HCT116 (cell line): Measurements from ENCODE around the gene FGD4. TPM values are rescaled to one million over a fixed set of nuclear protein-coding genes. Genes with fewer than 3 reads are reported as not detected.

Experiments
- ATAC-seq: fragments of 200-7000 bp; cut with Tn5 transposase; 2 replicates; pipeline ENCODE4 v1.9.1; 2020; ENCODE audit warnings: mild to moderate bottlenecking, moderate library complexity
- BruUV-seq: library from RNA; stranded (reverse); fragments of 400-500 nt; replicated peaks from 2 replicates; lab custom pipeline; 2021; lab: Mats Ljungman, UMichigan
- CTCF ChIA-PET: fragments of 300-600 bp; sonication (Branson Sonifier 250); formaldehyde crosslinking; loops from one replicate; lab custom pipeline; 2021; ENCODE audit warnings: antibody characterized with exemption; lab: Charles Lee
- POLR2A ChIA-PET: fragments of 300-600, 350-600 bp; sonication (Branson Sonifier 250); formaldehyde crosslinking; loops from one replicate; lab custom pipeline; 2021; ENCODE audit warnings: antibody characterized with exemption; lab: Charles Lee
- RAD21 ChIA-PET, 2 experiments: fragments of 300-600 bp; sonication (Branson Sonifier 250); formaldehyde crosslinking; loops; one replicate each; lab custom pipeline; 2023; ENCODE audit warnings: low total read pairs in 2 of 2; ENCODE audit not compliant: uncharacterized antibody in 2 of 2, unreplicated experiment in 2 of 2, low non-redundant PET in 1 of 2; lab: Charles Lee
- DNase-seq: peaks from one replicate; pipeline ENCODE4 v3.0.0-alpha.2; 2010; ENCODE audit warnings: low read depth, low spot score
- H2AFZ ChIP-seq: fragments of 200-600 bp; shearing (Covaris generic), sonication (generic); 2 replicates; pipeline ENCODE4 v1.6.1; 2017; ENCODE audit warnings: low read depth, mixed run types, mixed read lengths, antibody characterized with exemption, low read length; ENCODE audit not compliant: poor library complexity, severe bottlenecking
- H3K27ac ChIP-seq: 2 replicates; pipeline ENCODE4 v1.5.1; 2012; ENCODE audit warnings: low read depth, low read length
- H3K27me3 ChIP-seq: fragments of 200-600 bp; sonication (generic); 2 replicates; pipeline ENCODE4 v1.6.1; 2016; ENCODE audit warnings: mixed run types, low read length, mixed read lengths; ENCODE audit not compliant: insufficient read depth
- H3K36me3 ChIP-seq, 2 experiments: fragments of 200-500 bp in 1 of 2; fragments of 200-600 bp in 1 of 2; sonication (Bioruptor generic) in 1 of 2; sonication (generic) in 1 of 2; 2 replicates each; pipeline versions ENCODE4 v1.5.1 to v1.6.1; 2014 to 2016; ENCODE audit warnings: low read length in 2 of 2, inconsistent platforms in 1 of 2, mixed read lengths in 1 of 2, mixed run types in 1 of 2; ENCODE audit not compliant: insufficient read depth in 2 of 2, control insufficient read depth in 1 of 2
- H3K4me1 ChIP-seq, 2 experiments: fragments of 200-600 bp in 1 of 2; sonication (generic) in 1 of 2; 2 replicates each; pipeline versions ENCODE4 v1.5.1 to v1.6.1; 2012 to 2017; ENCODE audit warnings: low read length in 2 of 2, inconsistent platforms in 1 of 2, mild to moderate bottlenecking in 1 of 2, mixed read lengths in 1 of 2, mixed run types in 1 of 2, moderate library complexity in 1 of 2; ENCODE audit not compliant: insufficient read depth in 2 of 2, control insufficient read depth in 1 of 2
- H3K4me2 ChIP-seq: fragments of 200-600 bp; sonication (generic); 2 replicates; pipeline ENCODE4 v1.6.1; 2017; ENCODE audit warnings: mixed run types, low read length, mixed read lengths
- H3K4me3 ChIP-seq, 2 experiments: fragments of 200-600 bp in 1 of 2; sonication (generic) in 1 of 2; replicated peaks in 1 of 2; 2 replicates each; pipeline ENCODE4 v1.5.1; 2011 to 2016; ENCODE audit warnings: low read length in 2 of 2, control low read depth in 1 of 2, low read depth in 1 of 2, mild to moderate bottlenecking in 1 of 2, mixed read lengths in 1 of 2, mixed run types in 1 of 2
- H3K79me2 ChIP-seq: fragments of 200-600 bp; sonication (generic); 2 replicates; pipeline ENCODE4 v1.6.1; 2017; ENCODE audit warnings: mild to moderate bottlenecking, mixed run types, low read length, moderate library complexity, mixed read lengths; ENCODE audit not compliant: insufficient read depth
- H3K9ac ChIP-seq: fragments of 200-600 bp; sonication (generic); 2 replicates; pipeline ENCODE4 v1.6.1; 2016; ENCODE audit warnings: low read length, mixed read lengths
- H3K9me2 ChIP-seq: fragments of 200-600 bp; sonication (generic), shearing (Covaris generic); 2 replicates; pipeline ENCODE4 v1.6.1; 2017; ENCODE audit warnings: mixed run types, mild to moderate bottlenecking, moderate library complexity; ENCODE audit not compliant: insufficient read depth
- H3K9me3 ChIP-seq, 2 experiments: fragments of 200-500 bp in 1 of 2; fragments of 200-600 bp in 1 of 2; sonication (Bioruptor generic) in 1 of 2; sonication (generic) in 1 of 2; 2 replicates each; pipeline ENCODE4 v1.6.1; 2014 to 2017; ENCODE audit warnings: low read length in 2 of 2, mixed read lengths in 2 of 2, inconsistent platforms in 1 of 2, low read depth in 1 of 2, mild to moderate bottlenecking in 1 of 2, mixed run types in 1 of 2, moderate library complexity in 1 of 2; ENCODE audit not compliant: control insufficient read depth in 1 of 2, insufficient read depth in 1 of 2
- H4K20me1 ChIP-seq: fragments of 200-600 bp; sonication (generic), shearing (Covaris generic); 2 replicates; pipeline ENCODE4 v1.6.1; 2017; ENCODE audit warnings: mixed run types, mild to moderate bottlenecking, moderate library complexity; ENCODE audit not compliant: insufficient read depth
- EGR1 ChIP-seq: IDR thresholded peaks from 2 replicates; pipeline ENCODE4 v1.6.1; 2012; ENCODE audit warnings: low read depth
- ELF1 ChIP-seq: IDR thresholded peaks from 2 replicates; pipeline ENCODE4 v1.6.1; 2012; ENCODE audit warnings: low read depth, borderline replicate concordance
- EZH2 ChIP-seq: fragments of 200-600 bp; sonication (generic); IDR thresholded peaks from 2 replicates; pipeline ENCODE4 v1.6.1; 2017; ENCODE audit warnings: antibody characterized with exemption, mixed run types
- FOSL1 ChIP-seq: IDR thresholded peaks from 2 replicates; pipeline ENCODE4 v1.6.1; 2012; ENCODE audit warnings: low read depth
- POLR2A ChIP-seq: IDR thresholded peaks from 2 replicates; pipeline ENCODE4 v1.7.0; 2011; ENCODE audit warnings: borderline replicate concordance; ENCODE audit not compliant: insufficient read depth, insufficient read length; ENCODE audit errors: extremely low read depth
- POLR2AphosphoS5 ChIP-seq: IDR thresholded peaks from 2 replicates; pipeline ENCODE4 v1.6.1; 2011; ENCODE audit warnings: mild to moderate bottlenecking, low read depth, low read length, moderate library complexity
- RAD21 ChIP-seq: IDR thresholded peaks from 2 replicates; pipeline ENCODE4 v1.6.1; 2012; ENCODE audit warnings: low read depth, mild to moderate bottlenecking
- SRF ChIP-seq: IDR thresholded peaks from 2 replicates; pipeline ENCODE4 v1.6.1; 2012; ENCODE audit warnings: low read depth
- TCF7L2 ChIP-seq: IDR thresholded peaks from 2 replicates; pipeline ENCODE4 v1.7.0; 2011; ENCODE audit warnings: borderline replicate concordance, inconsistent platforms; ENCODE audit not compliant: insufficient read depth, insufficient read length; ENCODE audit errors: extremely low read depth
- YY1 ChIP-seq: IDR thresholded peaks from 2 replicates; pipeline ENCODE4 v1.6.1; 2011; ENCODE audit warnings: low read length, low read depth, moderate library complexity, mild to moderate bottlenecking; ENCODE audit not compliant: insufficient replicate concordance; ENCODE audit errors: extremely low read depth
- ZBTB33 ChIP-seq: IDR thresholded peaks from 2 replicates; pipeline ENCODE4 v1.6.1; 2011; ENCODE audit warnings: mild to moderate bottlenecking, low read length, moderate library complexity; ENCODE audit not compliant: insufficient replicate concordance; ENCODE audit errors: extremely low read depth
- ZFX ChIP-seq: fragments of 450-650 bp; IDR thresholded peaks from 2 replicates; pipeline ENCODE4 v1.6.1; 2017
- ZNF274 ChIP-seq: fragments of 200-500 bp; sonication (Bioruptor generic); IDR thresholded peaks from 2 replicates; pipeline ENCODE4 v1.6.1; 2014; ENCODE audit warnings: mild to moderate bottlenecking, low read depth, low read length, inconsistent platforms
- intact Hi-C: fragments of 100-400 bp; cut with micrococcal nuclease; formaldehyde crosslinking; loops from 2 replicates; pipeline ENCODE4 v1.10.0; 2022
- total RNA-seq: library from RNA; stranded (reverse); gene quantifications from one replicate; pipeline ENCODE4 v1.2.1, GENCODE V29; 2021; ENCODE audit not compliant: unreplicated experiment

The FGD4 gene
- total RNA-seq, 1 experiment from 2014 or later = 7.7 TPM

GRCh38 chr12:32587581-32588495 lies 188.5 kb downstream of the FGD4 start:
- Histone ChIP-seq H3K79me2 (no peaks in the 10 kb centered on the region), H3K27ac (no peak overlapping the region), H3K9me2 (no peaks in the 10 kb centered on the region), H3K9ac (no peak overlapping the region), H3K27me3 (no peaks in the 10 kb centered on the region), H3K9me3 (no peaks in the 10 kb centered on the region), H4K20me1 (no peaks in the 10 kb centered on the region), H3K36me3 (no peaks in the 10 kb centered on the region), H3K4me2 (no peak overlapping the region), H3K4me1 (peaks cover 0 to 10% of the 10 kb centered on the region in 2 experiments; a peak in 1 of 4 replicates), H2AFZ (no peak overlapping the region), H3K4me3 (no peak overlapping the region)
- CTCF ChIA-PET = no interaction called here
- POLR2A ChIA-PET = no interaction called here
- TF ChIP-seq YY1 = no peak
- no peak for TF ChIP-seq RAD21
- TF ChIP-seq FOSL1 = no peak
- no peak for TF ChIP-seq POLR2A
- no peak for TF ChIP-seq ELF1
- TF ChIP-seq EGR1 = no peak
- no peak for TF ChIP-seq EZH2
- ATAC-seq (no peak), DNase-seq (no peak)
- intact Hi-C loops = no loop called here
- RAD21 ChIA-PET = no interaction called here
- BruUV-seq = no TSS peak

GRCh38 chr12:32588604-32589003 lies 189.2 kb downstream of the FGD4 start:
- DNase-seq = no peak
- BruUV-seq = no TSS peak
- no peaks in the 10 kb centered on the region for H3K27me3 ChIP-seq
- intact Hi-C loops = no loop called here
- ChIA-PET POLR2A (no interaction called here), RAD21 (no interaction called here), CTCF (no interaction called here)
- no peak overlapping the region for H2AFZ ChIP-seq
- H3K9ac ChIP-seq = no peak overlapping the region
- no peak overlapping the region for H3K4me2 ChIP-seq
- no peaks in the 10 kb centered on the region for H4K20me1 ChIP-seq
- peaks cover 0 to 6% of the 10 kb centered on the region in 2 experiments; a peak in 1 of 4 replicates for H3K4me1 ChIP-seq
- no peak overlapping the region for H3K27ac ChIP-seq
- no peak for ATAC-seq
- no peak overlapping the region for H3K4me3 ChIP-seq
- no peaks in the 10 kb centered on the region for H3K79me2 ChIP-seq
- no peaks in the 10 kb centered on the region for H3K36me3 ChIP-seq
- H3K9me2 ChIP-seq = no peaks in the 10 kb centered on the region
- TF ChIP-seq ZFX = no peak
- no peak for TF ChIP-seq ZNF274
- TF ChIP-seq TCF7L2 = no peak
- TF ChIP-seq POLR2AphosphoS5 = no peak
- TF ChIP-seq ZBTB33 = no peak
- TF ChIP-seq ELF1 = no peak
- no peak for TF ChIP-seq POLR2A
- TF ChIP-seq SRF = no peak
- H3K9me3 ChIP-seq = no peaks in the 10 kb centered on the region
